Measurements from ENCODE around the gene TBX20.

DNA sequence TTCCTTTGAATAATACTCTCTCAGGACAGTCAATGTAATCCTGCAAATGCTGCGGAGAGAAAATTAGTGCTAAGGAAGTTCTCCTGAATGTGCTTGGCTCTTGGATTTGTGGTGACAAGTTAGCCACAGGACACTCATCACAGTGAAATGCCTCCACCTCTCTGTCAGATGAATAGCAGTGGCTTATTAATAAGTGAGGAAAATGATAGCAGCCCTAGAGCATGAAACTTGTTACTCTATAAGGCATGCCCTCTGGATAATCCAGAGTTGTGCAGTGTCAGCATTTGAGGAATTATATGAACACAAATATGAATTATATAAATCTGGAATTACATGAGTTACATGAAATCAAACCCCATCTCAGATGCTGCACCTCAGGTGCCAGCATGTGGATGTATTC lies 23.5 kb upstream of the TBX20 start:
- TF ChIP-seq, protein P1, sequence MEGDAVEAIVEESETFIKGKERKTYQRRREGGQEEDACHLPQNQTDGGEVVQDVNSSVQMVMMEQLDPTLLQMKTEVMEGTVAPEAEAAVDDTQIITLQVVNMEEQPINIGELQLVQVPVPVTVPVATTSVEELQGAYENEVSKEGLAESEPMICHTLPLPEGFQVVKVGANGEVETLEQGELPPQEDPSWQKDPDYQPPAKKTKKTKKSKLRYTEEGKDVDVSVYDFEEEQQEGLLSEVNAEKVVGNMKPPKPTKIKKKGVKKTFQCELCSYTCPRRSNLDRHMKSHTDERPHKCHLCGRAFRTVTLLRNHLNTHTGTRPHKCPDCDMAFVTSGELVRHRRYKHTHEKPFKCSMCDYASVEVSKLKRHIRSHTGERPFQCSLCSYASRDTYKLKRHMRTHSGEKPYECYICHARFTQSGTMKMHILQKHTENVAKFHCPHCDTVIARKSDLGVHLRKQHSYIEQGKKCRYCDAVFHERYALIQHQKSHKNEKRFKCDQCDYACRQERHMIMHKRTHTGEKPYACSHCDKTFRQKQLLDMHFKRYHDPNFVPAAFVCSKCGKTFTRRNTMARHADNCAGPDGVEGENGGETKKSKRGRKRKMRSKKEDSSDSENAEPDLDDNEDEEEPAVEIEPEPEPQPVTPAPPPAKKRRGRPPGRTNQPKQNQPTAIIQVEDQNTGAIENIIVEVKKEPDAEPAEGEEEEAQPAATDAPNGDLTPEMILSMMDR (IDR thresholded peaks at IDR 0.05; ENCODE audit: poor library complexity) = no peak
- no peak for TF ChIP-seq EZH2phosphoT487 (IDR thresholded peaks at IDR 0.05; ENCODE audit: low read depth, severe bottlenecking, unreplicated experiment)

All from hepatocyte (in vitro differentiated cells).